ENCODE data around the gene GTF2IRD2.
"Not testable (repeated sequence)": the region's sequence is repeated elsewhere in the genome, so short reads cannot be mapped to it uniquely, and the experiment has no call there.

GTF2IRD2 gene

DNA sequence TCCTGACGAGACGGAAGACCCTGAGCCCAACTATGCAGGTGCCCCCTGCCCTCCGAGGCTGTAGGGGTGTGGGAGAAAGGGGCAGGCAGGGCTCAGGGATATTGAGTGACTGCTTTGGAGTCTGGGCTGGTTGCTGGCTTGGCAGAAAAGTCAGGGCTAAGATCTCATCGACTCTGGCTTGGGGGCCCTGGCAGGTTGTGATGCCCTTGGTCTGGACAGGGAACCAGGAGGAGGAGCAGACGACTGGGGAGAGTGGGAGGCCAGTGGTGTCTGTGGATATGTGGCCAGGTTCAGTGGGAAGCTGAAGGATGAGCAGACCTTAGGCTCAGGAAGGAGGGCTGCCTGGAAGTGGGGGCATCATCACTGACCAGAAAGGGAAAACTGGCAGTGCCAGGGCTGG is 67.8 kb downstream of the GTF2IRD2 start:
- DNase-seq = not testable (repeated sequence)

DNA sequence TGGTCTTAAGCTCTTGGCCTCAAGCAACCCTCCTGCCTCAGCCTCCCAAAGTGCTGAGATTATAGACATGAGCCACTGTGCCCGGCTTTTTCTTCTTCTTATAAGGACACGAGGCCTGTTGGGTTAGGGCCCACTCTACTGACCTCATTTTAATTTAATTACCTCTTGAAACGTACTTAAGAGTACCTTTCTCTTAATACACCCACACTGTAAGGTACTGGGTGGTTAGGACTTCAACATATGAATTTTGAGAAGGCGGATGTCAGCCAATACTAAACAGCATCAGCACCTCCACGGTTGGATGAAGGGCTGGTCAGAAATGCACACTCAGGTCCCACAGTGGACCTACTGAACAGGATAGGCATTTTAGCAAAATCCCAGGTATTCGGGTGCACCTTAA is 69.7 kb downstream of the GTF2IRD2 start:
- not testable (repeated sequence) for DNase-seq

DNA sequence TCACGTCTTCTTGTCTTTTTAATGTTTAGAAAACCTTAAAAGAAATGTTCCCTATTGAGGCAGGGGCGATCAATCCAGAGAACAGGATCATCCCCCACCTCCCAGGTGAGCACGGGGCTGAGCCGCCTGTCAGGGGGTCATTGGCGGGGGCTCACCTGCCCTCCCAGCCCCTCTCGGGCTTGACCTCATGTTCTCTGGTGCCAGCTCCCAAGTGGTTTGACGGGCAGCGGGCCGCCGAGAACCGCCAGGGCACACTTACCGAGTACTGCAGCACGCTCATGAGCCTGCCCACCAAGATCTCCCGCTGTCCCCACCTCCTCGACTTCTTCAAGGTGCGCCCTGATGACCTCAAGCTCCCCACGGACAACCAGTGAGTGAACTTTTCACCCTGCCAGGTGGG is 72.4 kb downstream of the GTF2IRD2 start:
- not testable (repeated sequence) for DNase-seq

DNA sequence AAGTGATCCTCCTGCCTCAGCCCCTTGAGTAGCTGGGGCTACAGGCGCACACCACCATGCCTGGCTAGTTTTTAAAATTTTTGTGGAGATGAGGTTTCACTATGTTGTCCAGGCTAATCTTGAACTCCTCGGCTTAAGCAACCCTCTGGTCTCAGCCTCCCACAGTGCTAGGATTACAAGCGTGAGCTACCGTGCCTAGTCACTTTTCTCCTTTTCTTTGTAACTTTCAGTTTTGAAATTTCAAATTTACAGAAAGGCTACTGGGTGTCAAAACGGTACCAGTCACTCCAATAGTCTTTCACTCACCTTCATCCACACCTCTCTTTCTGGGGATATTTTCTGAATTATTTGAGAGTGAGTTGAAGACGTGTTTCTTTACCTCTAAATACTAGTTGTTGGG is 76.3 kb downstream of the GTF2IRD2 start:
- not testable (repeated sequence) for DNase-seq

DNA sequence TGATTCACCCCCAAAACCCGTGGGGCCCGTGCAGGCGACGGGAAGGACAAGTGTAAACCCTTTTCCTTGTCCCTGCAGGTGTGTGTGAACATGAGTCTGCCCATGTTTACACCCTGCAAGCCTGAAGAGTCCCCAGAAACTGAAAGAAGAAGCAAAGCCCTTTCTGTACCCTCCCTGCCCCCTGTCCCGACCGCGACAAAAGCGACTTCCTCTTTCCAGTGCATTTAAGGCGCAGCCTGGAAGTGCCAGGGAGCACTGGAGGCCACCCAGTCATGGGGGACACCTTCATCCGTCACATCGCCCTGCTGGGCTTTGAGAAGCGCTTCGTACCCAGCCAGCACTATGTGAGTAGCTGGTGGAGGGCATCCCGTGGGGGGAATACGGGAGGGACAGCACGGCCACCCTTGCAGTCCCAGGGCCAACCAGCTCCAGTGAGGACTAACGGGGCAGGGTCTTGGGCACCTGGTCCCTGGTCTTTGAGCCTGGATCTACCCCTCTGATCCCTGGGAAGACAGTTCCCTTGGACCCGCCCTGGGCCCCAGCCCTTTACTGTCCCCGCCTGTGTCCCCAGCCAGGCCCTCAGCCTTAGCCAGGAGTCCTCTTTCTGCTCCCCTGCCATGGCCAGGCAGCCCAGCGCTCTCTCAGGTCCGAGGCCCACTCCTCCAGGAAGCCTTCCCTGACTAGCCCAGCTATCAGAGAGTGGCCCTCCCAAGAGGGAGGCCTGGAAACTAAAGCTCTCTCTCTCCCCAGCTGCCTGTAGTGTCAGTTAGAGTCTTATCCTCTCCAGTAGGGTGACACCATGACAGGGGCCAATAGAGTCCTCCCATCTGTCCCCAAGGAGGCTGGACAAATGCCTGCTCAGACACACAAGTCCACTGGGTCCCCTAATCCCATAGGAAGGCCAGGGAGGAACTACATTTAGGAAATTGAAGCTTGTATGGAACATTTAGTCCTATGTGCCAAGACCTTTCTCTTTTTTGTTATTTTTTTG is 77.3 kb downstream of the GTF2IRD2 start, which contains the start of gene NCF1:
NCF1 (plus strand) TSS at position 252 of the 991 bp plus-strand sequence; CDS start at position 273, 21 bp downstream.
- DNase-seq = not testable (repeated sequence)

DNA sequence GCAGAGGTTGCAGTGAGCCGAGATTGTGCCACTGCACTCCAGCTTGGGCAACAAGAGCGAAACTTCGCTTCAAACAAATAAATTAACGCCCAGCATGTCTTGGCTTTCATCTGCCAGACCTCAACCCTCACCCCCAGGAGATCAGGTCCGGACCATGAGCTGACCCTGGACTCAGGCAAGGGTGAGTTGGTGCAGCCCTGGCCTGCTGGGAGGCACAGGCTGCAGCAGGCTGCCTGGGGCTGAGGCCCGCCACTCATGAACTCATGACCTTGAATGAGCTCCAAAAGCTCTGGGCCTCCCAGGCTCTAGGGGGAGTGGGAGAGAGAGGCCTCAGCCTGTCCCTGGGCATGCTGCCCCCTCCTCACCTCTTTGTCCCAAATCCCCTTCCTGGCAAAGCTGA is 79.3 kb downstream of the GTF2IRD2 start:
- not testable (repeated sequence) for DNase-seq

DNA sequence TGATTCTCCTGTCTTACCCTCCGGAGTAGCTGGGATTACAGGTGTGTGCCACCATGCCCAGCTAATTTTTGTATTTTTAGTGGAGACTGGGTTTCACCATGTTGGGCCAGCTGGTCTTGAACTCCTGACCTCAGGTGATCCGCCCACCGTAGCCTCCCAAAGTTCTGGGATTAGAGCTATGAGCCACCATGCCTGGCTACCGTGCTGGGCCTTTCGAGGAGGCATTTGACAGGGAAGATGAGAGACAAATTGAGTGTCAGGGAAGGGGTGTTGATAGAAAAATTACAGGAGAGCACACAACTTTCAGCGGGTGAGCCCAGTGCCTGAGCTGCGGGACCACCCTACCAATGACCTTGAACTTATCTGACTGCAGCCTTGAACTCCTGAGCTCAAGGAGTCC is 81.3 kb downstream of the GTF2IRD2 start:
- DNase-seq = not testable (repeated sequence)

DNA sequence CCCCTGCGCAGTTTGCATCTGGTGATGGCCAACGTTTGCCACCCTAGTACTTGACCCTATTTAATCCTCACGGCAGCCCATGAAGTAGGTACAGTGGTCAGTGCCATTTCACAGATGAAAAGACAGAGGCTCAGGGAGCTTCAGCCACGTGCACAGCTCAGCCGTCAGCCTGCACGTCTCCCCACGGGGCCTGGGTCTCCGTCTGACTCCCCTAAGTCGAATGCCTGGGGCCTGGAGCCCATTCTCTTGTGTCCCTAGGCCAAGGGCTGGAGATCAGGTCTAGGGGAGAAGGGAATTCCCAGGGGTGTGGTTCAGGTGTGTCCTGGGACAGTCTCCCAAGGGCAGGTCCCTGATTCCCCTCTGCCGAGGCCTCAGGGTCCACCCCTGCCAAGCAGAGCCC is 84.4 kb downstream of the GTF2IRD2 start:
- not testable (repeated sequence) for DNase-seq

DNA sequence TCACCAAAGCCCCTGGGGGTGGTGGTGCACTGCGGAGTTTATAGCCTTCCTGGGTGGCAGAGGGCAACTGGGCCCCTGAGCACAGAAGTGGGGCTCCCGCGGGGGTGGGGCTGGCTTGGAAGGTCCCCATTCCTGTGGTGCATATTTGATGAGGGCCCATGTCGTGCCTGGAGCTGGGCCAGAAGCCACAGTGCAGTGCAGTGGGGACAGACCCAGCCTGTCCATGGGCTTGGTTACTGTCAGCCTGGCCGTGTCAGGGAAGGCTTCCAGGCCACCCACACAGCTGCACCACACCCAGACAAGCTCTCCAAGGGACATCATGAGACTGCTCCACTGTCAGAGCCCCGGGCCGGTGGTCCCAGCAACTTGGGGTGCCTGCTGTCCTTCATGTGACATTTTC is 84.9 kb downstream of the GTF2IRD2 start:
- DNase-seq = not testable (repeated sequence)

DNA sequence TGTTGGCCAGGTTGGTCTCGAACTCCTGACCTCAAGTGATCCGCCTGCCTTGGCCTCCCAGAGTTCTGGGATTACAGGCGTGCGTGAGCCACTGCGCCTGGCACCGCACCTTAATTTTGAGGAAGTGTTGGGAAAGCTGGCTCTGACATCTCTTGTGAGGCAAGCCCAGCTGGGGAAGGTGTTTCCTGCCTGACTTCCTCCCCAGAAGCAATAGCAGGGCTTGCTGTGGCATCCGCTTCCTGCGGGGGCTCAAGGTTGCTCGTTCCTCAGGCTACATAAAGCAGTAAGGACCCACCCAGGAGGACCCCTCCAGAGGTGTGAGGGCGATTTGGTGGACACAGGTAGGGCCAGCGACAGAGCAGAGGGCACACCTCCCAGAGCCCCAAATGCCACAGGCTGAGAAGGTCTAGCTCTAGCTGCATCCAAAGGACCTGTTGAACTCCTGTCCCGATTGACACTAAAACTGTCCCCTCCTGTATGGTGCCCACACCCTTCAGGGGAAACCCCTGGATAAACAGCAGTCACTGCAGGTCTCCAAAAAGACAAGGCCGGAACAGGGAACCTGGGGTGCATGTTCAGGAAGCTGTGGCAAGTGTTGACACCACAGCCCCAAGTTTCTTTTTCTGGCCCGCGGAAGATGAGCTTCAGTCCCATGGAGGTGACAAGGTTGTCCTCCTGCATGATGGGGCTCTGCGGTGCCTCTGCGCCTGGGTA is 86.0 kb downstream of the GTF2IRD2 start:
- DNase-seq = not testable (repeated sequence)

DNA sequence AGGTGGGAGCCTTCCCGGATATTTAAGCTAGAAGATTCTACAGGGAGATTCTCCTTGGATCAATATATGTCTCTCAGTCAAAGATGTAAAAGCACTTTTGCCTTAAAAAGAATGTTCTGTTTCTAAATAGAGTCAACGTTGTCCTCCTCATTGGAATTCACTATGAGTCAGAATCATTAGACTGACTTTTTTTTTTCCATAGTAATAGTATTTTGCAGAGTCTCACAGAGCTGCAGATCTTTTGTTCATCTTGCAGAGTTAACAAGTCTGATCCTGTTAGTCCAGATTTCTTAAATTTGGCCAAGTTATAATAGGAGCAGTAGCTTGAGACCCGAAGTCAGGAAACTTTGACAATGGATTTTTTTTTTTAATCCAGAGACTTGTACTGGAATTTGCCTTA is 92.4 kb downstream of the GTF2IRD2 start:
- not testable (repeated sequence) for DNase-seq

DNA sequence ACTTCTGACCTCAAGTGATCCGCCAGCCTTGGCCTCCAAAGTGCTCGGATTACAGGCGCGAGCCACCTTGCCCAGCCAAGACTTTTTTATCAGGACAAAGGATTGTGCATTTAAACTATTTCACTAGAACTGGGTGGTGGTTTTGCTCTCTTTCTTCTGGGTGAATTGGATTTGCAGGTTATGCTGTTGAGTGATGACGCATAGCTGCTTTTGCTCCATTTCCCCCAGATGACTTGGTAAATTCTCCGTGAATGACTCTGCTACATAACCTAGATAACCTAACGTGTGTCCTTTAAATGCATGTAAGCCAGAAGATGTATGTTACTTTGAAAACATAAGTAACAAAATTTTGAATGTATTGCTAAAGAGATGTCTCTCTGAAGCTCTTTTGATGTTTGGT is 93.1 kb downstream of the GTF2IRD2 start:
- not testable (repeated sequence) for DNase-seq

DNA sequence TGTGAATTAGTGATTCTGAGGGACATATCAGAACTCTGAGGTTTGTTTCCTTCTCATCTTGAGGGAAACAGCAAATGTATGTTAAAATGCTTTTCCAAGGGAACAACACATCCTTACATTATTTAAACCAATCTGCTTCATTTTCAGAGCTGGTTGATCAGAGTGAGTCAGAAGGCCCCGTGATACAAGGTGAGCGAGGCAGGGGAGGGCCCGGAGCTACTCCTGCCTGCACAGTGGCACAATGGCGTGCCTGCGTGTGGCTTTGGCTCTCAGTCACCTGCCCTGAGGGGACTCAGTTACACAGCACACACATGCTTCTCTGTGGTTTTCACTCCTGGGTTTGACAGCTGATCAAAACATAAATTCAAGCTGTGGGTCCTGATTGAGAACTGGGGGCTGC is 94.7 kb downstream of the GTF2IRD2 start:
- not testable (repeated sequence) for DNase-seq

DNA sequence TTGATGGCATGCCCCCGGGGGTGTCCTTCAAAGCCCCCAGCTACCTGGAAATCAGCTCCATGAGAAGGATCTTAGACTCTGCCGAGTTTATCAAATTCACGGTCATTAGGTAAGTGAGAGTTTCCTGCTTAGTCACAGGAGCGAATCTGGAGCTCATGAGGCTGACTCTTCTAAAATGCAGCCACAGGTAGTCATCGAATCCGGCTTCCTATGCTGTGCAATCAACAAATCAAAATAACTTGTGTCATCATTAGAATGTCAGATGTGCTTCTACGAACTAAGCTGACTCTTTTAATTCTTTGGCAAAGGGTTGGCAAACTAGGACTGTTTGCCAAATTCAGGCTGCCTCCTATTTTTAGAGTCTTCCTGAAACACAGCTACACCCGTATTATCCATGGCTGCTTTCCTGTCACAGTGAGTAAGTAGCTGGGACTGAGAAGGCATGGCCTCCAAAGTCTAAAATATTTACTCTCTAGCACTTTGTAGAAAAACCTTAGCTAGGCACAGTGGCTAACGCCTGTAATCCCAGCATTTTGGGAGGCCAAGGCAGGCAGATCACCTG is 97.4 kb downstream of the GTF2IRD2 start:
- not testable (repeated sequence) for DNase-seq
